ENCODE measurements around the gene HTRA3. TPM values are rescaled to one million over a fixed set of nuclear protein-coding genes. Genes with fewer than 3 reads are reported as not detected.
"Not testable (repeated sequence)": the region's sequence is repeated elsewhere in the genome, so short reads cannot be mapped to it uniquely, and the experiment has no call there.

HTRA3 gene
- total RNA-seq, 1 donor from 2014 or later = not detected

DNA sequence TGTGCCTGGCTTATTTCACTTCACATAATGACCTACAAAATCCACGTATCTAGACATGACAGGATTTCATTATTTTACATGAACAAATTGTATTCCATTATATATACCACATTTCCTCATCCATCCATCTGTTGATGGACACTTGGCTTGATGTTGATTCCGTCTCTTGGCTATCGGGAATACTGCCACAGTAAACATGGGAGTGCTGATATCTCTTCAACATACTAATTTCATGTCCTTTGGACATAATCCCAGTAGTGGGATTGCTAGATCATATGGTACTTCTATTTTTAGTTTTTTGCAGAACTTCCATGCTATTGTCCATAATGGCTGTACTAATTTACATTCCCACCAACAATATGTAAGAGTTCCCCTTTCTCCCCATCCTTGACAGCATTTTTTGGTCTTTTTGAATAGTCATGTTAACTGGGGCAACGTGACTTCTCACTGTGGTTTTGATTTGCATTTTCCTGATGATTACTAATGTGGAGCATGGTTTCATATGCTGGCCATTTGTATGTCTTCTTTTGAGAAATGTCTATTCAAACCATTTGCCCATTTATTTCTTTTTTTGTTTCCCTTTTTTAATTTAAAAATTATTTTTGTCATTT lies 68.9 kb downstream of the HTRA3 start:
- DNase-seq = no peak
- no peak for ATAC-seq (ENCODE audit: low read depth)
- Mint-ChIP-seq H3K4me3 (no peak overlapping the region), H3K27ac (no peak overlapping the region), H3K9me3 (peaks cover 12% of the 10 kb centered on the region), H3K27me3 (peaks cover 6% of the 10 kb centered on the region), H3K4me1 (no peaks in the 10 kb centered on the region), H3K36me3 (ENCODE audit: low read depth) (no peaks in the 10 kb centered on the region)
- intact Hi-C loops (cut with micrococcal nuclease) = no loop called here
- CTCF ChIA-PET = no interaction called here
- TF ChIP-seq, protein P1, sequence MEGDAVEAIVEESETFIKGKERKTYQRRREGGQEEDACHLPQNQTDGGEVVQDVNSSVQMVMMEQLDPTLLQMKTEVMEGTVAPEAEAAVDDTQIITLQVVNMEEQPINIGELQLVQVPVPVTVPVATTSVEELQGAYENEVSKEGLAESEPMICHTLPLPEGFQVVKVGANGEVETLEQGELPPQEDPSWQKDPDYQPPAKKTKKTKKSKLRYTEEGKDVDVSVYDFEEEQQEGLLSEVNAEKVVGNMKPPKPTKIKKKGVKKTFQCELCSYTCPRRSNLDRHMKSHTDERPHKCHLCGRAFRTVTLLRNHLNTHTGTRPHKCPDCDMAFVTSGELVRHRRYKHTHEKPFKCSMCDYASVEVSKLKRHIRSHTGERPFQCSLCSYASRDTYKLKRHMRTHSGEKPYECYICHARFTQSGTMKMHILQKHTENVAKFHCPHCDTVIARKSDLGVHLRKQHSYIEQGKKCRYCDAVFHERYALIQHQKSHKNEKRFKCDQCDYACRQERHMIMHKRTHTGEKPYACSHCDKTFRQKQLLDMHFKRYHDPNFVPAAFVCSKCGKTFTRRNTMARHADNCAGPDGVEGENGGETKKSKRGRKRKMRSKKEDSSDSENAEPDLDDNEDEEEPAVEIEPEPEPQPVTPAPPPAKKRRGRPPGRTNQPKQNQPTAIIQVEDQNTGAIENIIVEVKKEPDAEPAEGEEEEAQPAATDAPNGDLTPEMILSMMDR (IDR thresholded peaks at IDR 0.05) = no peak
- POLR2A ChIA-PET = no interaction called here

DNA sequence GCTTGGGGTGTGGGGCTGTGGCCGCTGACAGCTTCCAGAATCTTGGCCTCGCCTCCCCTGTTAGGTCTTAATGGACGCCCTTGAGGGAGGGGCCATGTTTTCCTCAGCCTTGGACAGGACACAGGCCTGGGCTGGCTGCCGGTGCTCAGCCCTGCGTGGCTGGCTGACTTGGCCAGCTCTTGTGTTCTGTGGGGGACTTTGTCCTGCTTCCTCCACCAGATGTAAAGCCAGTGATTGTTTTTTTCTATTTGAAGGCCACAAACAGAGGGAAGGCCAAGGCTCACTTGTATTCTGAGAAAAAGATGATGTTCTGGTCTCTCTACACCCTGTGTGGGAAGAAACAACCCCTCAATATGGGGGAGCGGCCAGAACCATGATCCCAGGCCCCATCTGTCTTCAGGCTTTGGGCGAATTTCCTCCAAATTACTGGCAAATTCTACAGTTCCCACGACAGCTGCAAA lies 71.3 kb downstream of the HTRA3 start:
- ChIA-PET POLR2A (no interaction called here), CTCF (no interaction called here)
- Mint-ChIP-seq H3K9me3 (peaks cover 11% of the 10 kb centered on the region), H3K4me3 (no peak overlapping the region), H3K27me3 (peaks cover 6% of the 10 kb centered on the region), H3K4me1 (no peaks in the 10 kb centered on the region), H3K36me3 (ENCODE audit: low read depth) (no peaks in the 10 kb centered on the region), H3K27ac (no peak overlapping the region)
- intact Hi-C loops (cut with micrococcal nuclease) = no loop called here
- TF ChIP-seq, protein P1 (IDR thresholded peaks at IDR 0.05) = no peak
- ATAC-seq (ENCODE audit: low read depth) (no peak), DNase-seq (no peak)

DNA sequence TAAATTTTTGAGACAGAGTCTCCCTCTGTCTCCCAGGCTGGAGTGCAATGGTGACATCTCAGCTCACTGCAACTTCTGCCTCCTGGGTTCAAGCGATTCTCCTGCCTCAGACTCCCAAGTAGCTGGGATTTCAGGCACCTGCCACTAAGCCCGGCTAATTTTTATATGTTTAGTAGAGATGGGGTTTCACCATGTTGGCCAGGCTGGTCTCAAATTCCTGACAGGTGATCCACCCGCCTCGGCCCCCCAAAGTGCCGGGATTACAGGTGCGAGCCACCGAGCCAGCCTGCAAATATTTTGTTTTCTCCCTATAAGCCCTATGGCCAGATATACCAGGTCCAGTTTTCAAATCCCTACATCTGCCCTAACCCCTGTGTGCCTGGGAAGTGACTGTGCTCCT lies 71.7 kb downstream of the HTRA3 start:
- H3K27ac Mint-ChIP-seq; ATAC-seq (ENCODE audit: low read depth); H3K4me3 Mint-ChIP-seq; H3K4me1 Mint-ChIP-seq; intact Hi-C loops (cut with micrococcal nuclease); H3K36me3 Mint-ChIP-seq (ENCODE audit: low read depth); DNase-seq; POLR2A ChIA-PET; H3K9me3 Mint-ChIP-seq; H3K27me3 Mint-ChIP-seq; CTCF ChIA-PET: not testable (repeated sequence)

DNA sequence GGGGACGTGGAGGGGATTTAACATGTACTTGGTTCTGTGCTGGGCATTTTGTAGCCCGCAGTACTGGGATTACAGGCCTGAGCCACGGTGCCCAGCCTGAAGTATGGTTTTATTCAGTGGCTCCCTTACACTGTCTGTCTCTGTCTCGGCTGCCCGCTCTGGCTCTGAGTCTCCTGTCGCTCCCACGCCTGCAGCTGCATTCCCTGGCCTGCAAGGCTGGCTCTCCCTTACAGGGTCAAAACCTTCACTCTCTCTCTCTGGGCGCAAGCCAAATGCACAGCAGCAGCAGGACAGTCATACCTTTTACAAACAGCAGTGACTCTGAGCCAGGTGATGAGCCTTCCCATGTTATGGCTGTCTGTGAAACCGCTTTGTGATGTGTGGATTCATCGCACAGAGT lies 72.1 kb downstream of the HTRA3 start:
- H3K4me1 Mint-ChIP-seq = no peaks in the 10 kb centered on the region
- no peaks in the 10 kb centered on the region for H3K36me3 Mint-ChIP-seq (ENCODE audit: low read depth)
- no peak for ATAC-seq (ENCODE audit: low read depth)
- H3K27ac Mint-ChIP-seq = no peak overlapping the region
- peaks cover 4% of the 10 kb centered on the region for H3K9me3 Mint-ChIP-seq
- ChIA-PET CTCF (no interaction called here), POLR2A (no interaction called here)
- H3K4me3 Mint-ChIP-seq = no peak overlapping the region
- intact Hi-C loops (cut with micrococcal nuclease) = no loop called here
- DNase-seq = no peak
- peaks cover 6% of the 10 kb centered on the region for H3K27me3 Mint-ChIP-seq
- TF ChIP-seq, protein P1 (IDR thresholded peaks at IDR 0.05) = no peak

DNA sequence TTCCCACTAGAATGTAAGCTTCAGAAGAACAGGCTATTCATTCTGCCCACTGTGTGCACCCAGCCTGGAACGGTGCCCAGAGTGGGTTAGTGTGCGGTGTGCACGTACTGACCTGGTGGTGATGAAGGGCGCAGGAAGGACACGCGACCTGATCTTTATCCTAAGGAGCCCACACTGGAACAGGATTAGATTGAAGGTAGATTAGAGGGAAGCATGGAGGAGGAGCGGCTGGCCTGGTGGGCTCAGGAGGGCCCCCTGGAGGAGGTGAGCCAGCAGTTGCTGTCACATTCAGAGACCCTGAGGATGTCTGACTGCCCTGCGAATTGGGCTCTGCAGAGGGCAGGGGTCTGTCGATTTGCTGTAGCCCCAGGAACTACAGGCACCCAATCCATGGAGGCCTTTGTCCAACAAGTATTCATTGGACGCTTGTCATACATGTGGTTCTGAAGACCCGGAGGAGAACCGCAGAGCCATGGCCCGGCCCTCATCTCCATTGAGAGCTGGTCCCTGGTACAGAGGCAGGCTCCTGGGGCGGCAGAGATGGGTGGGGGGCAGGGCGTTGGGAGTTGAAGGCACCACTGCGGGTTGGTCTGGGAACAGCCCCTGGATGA lies 73.2 kb downstream of the HTRA3 start:
- TF ChIP-seq, protein P1 (IDR thresholded peaks at IDR 0.05) = no peak
- H3K36me3 Mint-ChIP-seq (ENCODE audit: low read depth) = no peaks in the 10 kb centered on the region
- CTCF ChIA-PET = no interaction called here
- intact Hi-C loops (cut with micrococcal nuclease) = no loop called here
- H3K9me3 Mint-ChIP-seq = no peaks in the 10 kb centered on the region
- H3K4me1 Mint-ChIP-seq = no peaks in the 10 kb centered on the region
- no peak overlapping the region for H3K27ac Mint-ChIP-seq
- POLR2A ChIA-PET = no interaction called here
- no peak for DNase-seq
- ATAC-seq (ENCODE audit: low read depth) = no peak
- peaks cover 6% of the 10 kb centered on the region for H3K27me3 Mint-ChIP-seq
- H3K4me3 Mint-ChIP-seq = no peak overlapping the region
